Activated CD4-positive, alpha-beta T cell treated with anti-CD3 and anti-CD28 coated beads for 1 hour (primary cell): ENCODE results near the gene C1D.

Experiments used
- DNase-seq: peaks from one replicate; pipeline ENCODE4 v3.0.0-alpha.2; 2020

The C1D gene

GRCh38 chr2:68057658-68058396 lies 5.0 kb downstream of the C1D start:
- DNase-seq = no peak

DNA sequence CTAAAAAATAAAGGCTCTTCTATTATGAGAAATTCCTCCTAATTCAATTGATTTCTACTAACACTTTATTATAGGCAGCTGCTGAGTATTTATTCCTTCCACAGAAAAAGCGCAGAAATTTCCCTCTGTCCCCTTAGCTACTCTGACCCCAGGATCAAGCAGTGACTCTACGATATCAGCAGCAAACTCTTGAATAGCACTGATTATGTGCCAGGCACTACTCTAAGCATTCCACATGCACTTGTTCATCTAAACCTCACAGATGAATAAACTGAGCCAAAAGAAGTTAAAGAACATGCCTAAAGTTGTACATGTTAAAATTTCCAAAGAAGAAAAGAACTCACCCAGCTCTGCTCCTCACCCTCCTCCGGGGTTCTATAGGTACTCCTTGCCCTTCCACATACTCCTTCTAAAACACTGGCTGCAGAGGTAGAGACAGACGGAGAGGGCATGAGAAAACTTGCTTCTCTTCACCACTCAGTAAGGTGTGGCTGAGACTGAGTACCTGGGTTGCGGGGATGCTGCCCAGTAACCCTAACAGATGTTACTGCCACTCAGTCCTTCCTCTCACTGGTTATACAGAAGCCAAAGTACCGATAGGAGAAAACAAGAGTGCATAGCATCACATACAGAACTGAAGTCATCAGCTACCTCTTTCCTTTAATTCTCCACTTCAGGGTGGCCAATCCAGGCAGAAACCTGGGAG lies 9.9 kb downstream of the C1D start:
- no peak for DNase-seq

DNA sequence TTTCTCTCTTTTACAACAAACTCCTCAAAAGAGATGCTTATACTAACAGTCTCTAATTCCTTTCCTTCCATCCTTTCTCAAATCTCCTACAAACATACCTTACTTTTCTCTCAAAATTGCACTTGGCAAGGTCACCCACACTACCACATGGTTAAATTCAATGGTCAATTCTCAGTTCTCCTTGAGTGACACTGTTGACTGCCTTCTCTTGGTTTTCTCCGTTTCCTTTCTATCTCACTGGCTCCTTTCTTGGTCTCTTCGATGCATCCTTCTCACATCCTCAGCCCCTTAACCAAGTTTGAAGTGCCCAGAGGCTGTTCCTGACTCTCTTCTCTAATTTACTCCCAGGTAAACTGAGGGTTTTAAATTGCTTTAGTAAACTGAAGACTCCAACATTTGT lies 12.5 kb downstream of the C1D start:
- DNase-seq = no peak

DNA sequence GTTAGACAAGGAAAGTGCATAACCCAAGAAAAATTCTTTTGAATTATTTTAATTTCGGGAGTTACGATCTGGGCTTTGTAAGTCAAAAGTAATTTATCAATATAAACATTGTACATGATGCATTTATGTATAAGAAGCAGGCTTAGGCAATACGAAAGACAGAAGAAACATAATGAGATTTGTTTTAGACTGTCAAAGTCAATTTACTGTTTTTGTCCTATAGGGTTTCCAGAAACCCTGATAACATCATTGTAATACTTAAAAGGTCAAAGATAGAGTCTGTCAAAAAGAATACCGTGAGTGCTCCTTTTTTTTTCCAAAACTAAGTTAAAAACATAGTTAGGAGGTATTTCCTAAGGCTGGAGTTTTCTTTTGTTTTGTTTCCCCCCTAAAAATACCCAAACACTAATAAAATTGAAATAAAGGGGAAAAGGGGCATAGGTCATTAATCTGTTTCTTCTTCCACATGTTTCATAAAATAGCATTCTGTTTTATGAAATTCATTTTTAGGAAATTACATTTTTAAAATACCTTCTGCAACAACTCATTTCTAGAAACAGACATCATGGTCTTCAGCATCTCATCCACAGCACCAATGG lies 16.1 kb downstream of the C1D start:
- no peak for DNase-seq

- no peak for DNase-seq
These were observed 16.6 kb downstream of the C1D start for GRCh38 chr2:68046224-68046623.

DNA sequence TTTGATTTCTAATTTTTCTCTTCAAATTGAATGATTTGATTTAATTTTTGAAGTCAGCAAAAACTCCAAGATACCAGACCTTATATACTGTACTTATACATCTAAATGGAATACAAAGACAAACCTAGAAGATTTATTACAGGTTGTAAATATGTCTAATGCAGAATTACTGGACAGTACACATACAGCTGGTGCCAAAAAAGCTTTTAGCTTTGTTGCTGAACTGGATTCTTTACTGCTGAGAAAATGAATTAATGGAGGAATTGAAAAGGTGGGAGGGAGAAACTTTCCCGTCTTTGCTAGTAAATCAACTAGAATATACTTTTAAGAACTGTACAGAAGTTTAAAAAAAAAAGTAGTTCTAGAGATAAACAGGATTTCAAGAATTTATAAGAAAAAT lies 17.5 kb downstream of the C1D start:
- DNase-seq = no peak

DNA sequence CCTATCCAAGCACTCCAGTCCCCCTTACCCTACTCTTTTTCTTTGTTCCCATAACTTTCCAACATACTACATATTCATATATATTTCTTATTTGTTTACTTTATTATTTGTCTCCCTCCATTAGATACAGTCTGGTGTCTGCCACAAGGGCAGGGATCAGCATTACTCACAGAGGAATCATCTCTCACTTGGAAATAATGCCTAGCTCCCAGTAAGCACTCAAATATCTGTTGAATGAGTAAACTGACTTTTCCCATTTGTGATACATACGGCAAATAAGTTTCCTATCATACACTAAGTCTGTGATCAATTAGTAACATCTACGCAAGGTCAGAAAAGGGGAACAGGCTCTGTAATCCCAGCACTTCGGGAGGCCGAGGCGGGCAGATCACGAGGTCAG lies 18.7 kb downstream of the C1D start:
- no peak for DNase-seq

- DNase-seq = no peak
These were observed 19.1 kb downstream of the C1D start for GRCh38 chr2:68043695-68044094.

DNA sequence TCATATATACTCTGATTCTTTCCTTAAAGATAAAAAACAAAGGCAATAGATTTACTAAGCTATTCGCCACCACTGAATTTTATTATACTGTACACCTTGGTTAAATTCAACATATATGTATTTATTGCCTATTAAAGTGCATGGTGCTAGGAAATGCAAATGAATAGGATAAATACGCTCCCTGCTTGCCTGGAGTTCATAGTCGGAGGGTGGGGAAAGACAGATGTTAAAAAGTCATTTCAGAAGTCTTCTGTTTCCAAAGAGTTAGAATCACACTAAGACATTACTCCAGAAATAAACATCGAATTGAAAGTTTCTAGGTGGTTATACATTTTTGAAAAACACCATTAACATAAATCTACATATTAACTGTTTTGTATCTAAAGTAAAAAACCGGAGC lies 19.8 kb downstream of the C1D start:
- no peak for DNase-seq

GRCh38 chr2:68041704-68042245 lies 21.0 kb downstream of the C1D start:
- DNase-seq = no peak

DNA sequence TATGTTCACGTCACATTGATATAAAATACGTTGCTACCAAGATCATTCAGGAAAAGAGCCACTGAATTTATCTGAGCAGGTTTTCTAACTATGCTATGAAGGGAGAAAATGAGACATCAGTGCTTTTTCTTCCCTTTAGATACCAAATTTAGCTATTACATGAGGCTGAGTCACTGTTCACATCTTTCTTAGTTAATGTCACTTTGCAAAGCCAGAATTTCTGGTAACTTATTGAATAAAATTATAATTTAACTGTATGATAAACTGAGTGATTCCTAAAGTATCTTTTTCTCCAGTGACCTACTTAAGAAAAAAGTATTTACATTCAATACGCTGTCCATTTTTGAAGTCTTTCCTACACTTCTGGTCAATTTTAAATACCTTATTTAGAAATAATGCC lies 22.7 kb downstream of the C1D start:
- DNase-seq = no peak

- DNase-seq = no peak
These were observed 23.5 kb downstream of the C1D start for GRCh38 chr2:68039317-68039716.

GRCh38 chr2:68032702-68033101 lies 30.1 kb downstream of the C1D start:
- DNase-seq = no peak

GRCh38 chr2:68031542-68032160 lies 31.2 kb downstream of the C1D start:
- DNase-seq = no peak

DNA sequence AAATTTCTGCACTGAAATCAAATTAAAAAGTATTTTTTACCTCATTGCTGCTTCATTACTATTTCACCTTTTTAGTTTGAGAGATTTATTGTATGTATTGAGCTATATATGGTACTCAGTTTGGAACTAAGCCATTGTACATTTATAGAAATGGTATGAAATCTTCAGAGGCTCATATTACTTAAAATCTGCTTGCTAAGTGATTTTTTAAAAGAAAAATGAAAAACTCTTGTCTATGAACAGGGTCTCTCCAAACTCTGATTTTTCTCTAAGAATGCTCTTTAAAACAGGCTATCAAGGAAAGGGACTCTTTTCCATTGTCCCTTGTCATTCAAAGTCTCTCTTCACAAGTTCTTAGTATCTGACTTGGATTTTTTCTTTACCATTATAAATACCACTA lies 31.8 kb downstream of the C1D start:
- DNase-seq = no peak

DNA sequence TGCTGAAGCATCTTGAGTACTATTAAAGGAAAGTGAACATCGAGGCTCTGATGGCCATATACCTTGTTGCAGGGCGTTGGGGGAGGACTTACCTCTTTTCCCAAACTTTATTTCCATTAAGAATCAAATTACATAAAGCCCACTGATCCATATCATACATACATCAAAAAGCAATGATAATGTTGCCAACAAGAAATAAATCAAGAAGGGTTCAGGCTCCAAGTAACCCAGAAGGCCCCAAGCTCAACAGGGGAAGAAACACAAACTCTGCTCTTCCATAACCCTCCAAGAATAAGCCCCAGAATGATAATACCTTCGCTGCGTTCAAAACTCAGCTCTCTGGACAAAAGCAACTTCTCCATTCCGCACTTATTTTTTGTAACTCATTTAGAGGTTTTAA lies 32.3 kb downstream of the C1D start:
- no peak for DNase-seq

DNA sequence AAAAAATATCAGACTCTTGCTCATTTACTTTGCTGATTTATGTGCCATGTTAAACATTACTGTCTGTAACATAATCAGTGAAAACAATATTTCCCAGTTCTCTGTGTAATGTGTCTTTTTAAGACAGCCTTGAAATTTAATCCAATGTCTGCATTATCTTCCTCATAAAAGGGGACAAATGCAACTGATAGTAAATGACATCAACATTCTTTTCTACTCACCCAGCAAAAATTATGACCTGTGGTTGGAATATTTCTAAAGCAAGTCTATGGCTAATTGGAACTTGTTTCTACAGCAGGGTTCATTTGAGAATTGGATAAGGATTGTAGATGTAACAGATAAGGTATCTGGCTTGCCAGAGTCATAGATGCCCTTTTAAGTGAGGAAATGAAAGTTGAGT lies 34.8 kb downstream of the C1D start:
- no peak for DNase-seq

- no peak for DNase-seq
These were observed 38.4 kb downstream of the C1D start for GRCh38 chr2:68024450-68024849.

DNA sequence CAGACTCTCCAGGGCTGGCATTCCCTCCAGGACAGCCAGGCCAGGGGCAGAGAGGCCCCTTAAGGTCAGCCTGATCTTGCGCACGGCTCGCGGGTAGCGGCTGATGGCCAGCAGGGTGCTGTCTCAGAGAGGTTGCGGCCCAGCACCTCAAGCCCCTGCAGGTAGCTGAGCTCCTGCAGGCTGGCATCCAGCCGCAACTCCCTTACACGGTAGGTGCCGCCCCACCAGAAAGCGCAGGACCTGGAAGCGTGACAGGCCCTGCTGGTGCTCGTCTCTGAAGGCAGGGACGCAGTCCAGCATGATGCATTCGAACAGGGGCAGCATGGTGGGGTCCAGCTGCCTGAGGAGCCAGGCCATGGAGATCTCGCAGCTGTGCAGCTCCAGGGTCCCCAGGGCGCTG lies 38.9 kb downstream of the C1D start:
- no peak for DNase-seq

- DNase-seq = no peak
These were observed 44.1 kb downstream of the C1D start for GRCh38 chr2:68018727-68019126.

- DNase-seq = no peak
These were observed 53.3 kb downstream of the C1D start for GRCh38 chr2:68009526-68009925.

DNA sequence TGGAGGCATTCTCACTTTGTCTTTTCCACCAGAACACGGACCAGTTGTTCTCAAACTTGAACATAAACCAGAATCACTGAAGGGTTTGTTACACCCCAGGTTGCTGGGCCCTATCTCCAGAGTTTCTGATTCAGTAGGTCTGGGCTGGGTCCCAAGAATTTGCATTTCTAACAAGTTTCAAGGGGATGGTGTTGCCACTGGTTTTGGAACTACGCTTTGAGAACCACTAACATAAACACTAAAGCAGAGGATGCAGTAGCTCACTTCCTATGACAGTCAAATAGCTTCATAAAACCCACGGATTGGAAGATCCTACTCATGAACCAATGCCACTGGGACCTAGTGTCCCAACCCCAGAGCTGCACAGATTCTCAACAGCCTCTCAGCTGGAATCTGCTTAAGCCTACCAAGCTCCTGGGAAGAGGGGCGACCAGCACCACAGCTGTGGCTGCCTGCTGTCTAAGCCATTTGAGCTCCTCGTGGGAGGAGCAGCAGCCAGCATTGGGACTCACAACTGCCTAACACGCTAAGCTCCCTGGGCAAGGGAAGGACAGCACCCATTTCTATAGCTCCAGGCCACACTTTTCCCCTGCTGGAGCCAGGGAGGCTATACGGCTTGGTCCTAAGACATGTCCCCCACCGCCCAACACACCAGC lies 62.5 kb downstream of the C1D start:
- DNase-seq = no peak

GRCh38 chr2:67999332-67999731 lies 63.5 kb downstream of the C1D start:
- DNase-seq = no peak
